HEK293 (cell line): ENCODE measurements around the gene SIRT1.

Experiments
- GLIS2 ChIP-seq: fragments of 450-650 bp; formaldehyde crosslinking; IDR thresholded peaks from 2 replicates; pipeline ENCODE4 v1.5.1; 2016; ENCODE audit warnings: missing biosample characterization, missing genetic modification characterization
- KLF17 ChIP-seq: fragments of 450-650 bp; formaldehyde crosslinking; IDR thresholded peaks from 2 replicates; pipeline ENCODE4 v1.5.1; 2016; ENCODE audit warnings: missing biosample characterization, missing genetic modification characterization
- KLF8 ChIP-seq: fragments of 450-650 bp; formaldehyde crosslinking; IDR thresholded peaks from 2 replicates; pipeline ENCODE4 v1.5.1; 2016; ENCODE audit warnings: missing biosample characterization, missing genetic modification characterization
- OSR2 ChIP-seq: fragments of 450-650 bp; formaldehyde crosslinking; IDR thresholded peaks from 2 replicates; pipeline ENCODE4 v1.5.1; 2016; ENCODE audit warnings: missing biosample characterization, missing genetic modification characterization
- PATZ1 ChIP-seq: fragments of 450-650 bp; formaldehyde crosslinking; IDR thresholded peaks from 2 replicates; pipeline ENCODE4 v1.5.1; 2016; ENCODE audit warnings: missing biosample characterization, missing genetic modification characterization
- TCF7L2 ChIP-seq: IDR thresholded peaks from 2 replicates; pipeline ENCODE4 v1.6.1; 2011; ENCODE audit warnings: low read depth, mild to moderate bottlenecking, inconsistent platforms, low read length, moderate library complexity, borderline replicate concordance
- ZBTB48 ChIP-seq: fragments of 450-650 bp; formaldehyde crosslinking; IDR thresholded peaks from 2 replicates; pipeline ENCODE4 v1.5.1; 2016; ENCODE audit warnings: missing biosample characterization, missing genetic modification characterization
- ZBTB7A ChIP-seq: fragments of 450-650 bp; formaldehyde crosslinking; IDR thresholded peaks from 2 replicates; pipeline ENCODE4 v1.5.1; 2016; ENCODE audit warnings: low read depth, missing biosample characterization, missing genetic modification characterization
- ZBTB8A ChIP-seq: fragments of 450-650 bp; formaldehyde crosslinking; IDR thresholded peaks from 2 replicates; pipeline ENCODE4 v1.5.1; 2016; ENCODE audit warnings: missing biosample characterization, missing genetic modification characterization
- ZFP3 ChIP-seq: fragments of 450-650 bp; formaldehyde crosslinking; IDR thresholded peaks from 2 replicates; pipeline ENCODE4 v1.5.1; 2016; ENCODE audit warnings: low read depth, missing biosample characterization, missing genetic modification characterization
- ZFP37 ChIP-seq: fragments of 450-650 bp; formaldehyde crosslinking; IDR thresholded peaks from 2 replicates; pipeline ENCODE4 v1.5.1; 2016; ENCODE audit warnings: missing biosample characterization, missing genetic modification characterization
- ZNF114 ChIP-seq: fragments of 450-650 bp; formaldehyde crosslinking; IDR thresholded peaks from 2 replicates; pipeline ENCODE4 v1.5.0; 2017; ENCODE audit warnings: missing biosample characterization, missing genetic modification characterization
- ZNF121 ChIP-seq: fragments of 450-650 bp; formaldehyde crosslinking; IDR thresholded peaks from 2 replicates; pipeline ENCODE4 v1.5.1; 2016; ENCODE audit warnings: missing biosample characterization, missing genetic modification characterization
- ZNF155 ChIP-seq: fragments of 450-650 bp; formaldehyde crosslinking; IDR thresholded peaks from 2 replicates; pipeline ENCODE4 v1.5.1; 2016; ENCODE audit warnings: missing biosample characterization, missing genetic modification characterization
- ZNF157 ChIP-seq: fragments of 450-650 bp; formaldehyde crosslinking; IDR thresholded peaks from 2 replicates; pipeline ENCODE4 v1.5.1; 2016; ENCODE audit warnings: missing biosample characterization, missing genetic modification characterization
- ZNF169 ChIP-seq: fragments of 450-650 bp; formaldehyde crosslinking; IDR thresholded peaks from 2 replicates; pipeline ENCODE4 v1.5.1; 2016; ENCODE audit warnings: missing biosample characterization, missing genetic modification characterization
- ZNF335 ChIP-seq: fragments of 450-650 bp; formaldehyde crosslinking; conservative IDR thresholded peaks from 2 replicates; pipeline ENCODE4 v1.5.1; 2016; ENCODE audit warnings: missing biosample characterization, missing genetic modification characterization
- ZNF394 ChIP-seq: fragments of 450-650 bp; formaldehyde crosslinking; IDR thresholded peaks from 2 replicates; pipeline ENCODE4 v1.5.1; 2016; ENCODE audit warnings: missing biosample characterization, missing genetic modification characterization, mild to moderate bottlenecking, moderate library complexity, borderline replicate concordance
- ZNF521 ChIP-seq: fragments of 450-650 bp; formaldehyde crosslinking; IDR thresholded peaks from 2 replicates; pipeline ENCODE4 v1.5.1; 2017; ENCODE audit warnings: missing biosample characterization, mild to moderate bottlenecking, missing genetic modification characterization
- ZNF580 ChIP-seq: fragments of 450-650 bp; formaldehyde crosslinking; IDR thresholded peaks from 2 replicates; pipeline ENCODE4 v1.5.1; 2016; ENCODE audit warnings: missing biosample characterization, missing genetic modification characterization
- ZNF623 ChIP-seq: fragments of 450-650 bp; formaldehyde crosslinking; IDR thresholded peaks from 2 replicates; pipeline ENCODE4 v1.5.1; 2016; ENCODE audit warnings: missing biosample characterization, missing genetic modification characterization
- ZNF660 ChIP-seq: fragments of 450-650 bp; IDR thresholded peaks from 2 replicates; pipeline ENCODE4 v1.5.1; 2018; ENCODE audit warnings: missing biosample characterization, mild to moderate bottlenecking, missing genetic modification characterization
- ZNF76 ChIP-seq: fragments of 450-650 bp; formaldehyde crosslinking; IDR thresholded peaks from 2 replicates; pipeline ENCODE4; 2016; ENCODE audit warnings: low read depth, missing biosample characterization, missing genetic modification characterization, borderline replicate concordance
- ZNF792 ChIP-seq: fragments of 450-650 bp; formaldehyde crosslinking; IDR thresholded peaks from 2 replicates; pipeline ENCODE4 v1.5.1; 2016; ENCODE audit warnings: missing biosample characterization, missing genetic modification characterization
- TF ChIP-seq, protein P1 (sequence below): fragments of 450-650 bp; formaldehyde crosslinking; IDR thresholded peaks from 2 replicates; pipeline ENCODE4 v1.5.1; 2016; ENCODE audit warnings: missing biosample characterization, missing genetic modification characterization, low read depth
- TF ChIP-seq, protein P2 (sequence below): fragments of 450-650 bp; formaldehyde crosslinking; IDR thresholded peaks from 2 replicates; pipeline ENCODE4 v1.5.1; 2016; ENCODE audit warnings: missing biosample characterization, missing genetic modification characterization, borderline replicate concordance
- TF ChIP-seq, protein P3 (sequence below): fragments of 450-650 bp; formaldehyde crosslinking; conservative IDR thresholded peaks from 2 replicates; pipeline ENCODE4 v1.5.1; 2016; ENCODE audit warnings: low read depth, missing biosample characterization, missing genetic modification characterization
- TF ChIP-seq, protein P4 (sequence below): fragments of 450-650 bp; formaldehyde crosslinking; IDR thresholded peaks from 2 replicates; pipeline ENCODE4 v1.5.1; 2017; ENCODE audit warnings: missing biosample characterization, missing genetic modification characterization

SIRT1 gene

DNA sequence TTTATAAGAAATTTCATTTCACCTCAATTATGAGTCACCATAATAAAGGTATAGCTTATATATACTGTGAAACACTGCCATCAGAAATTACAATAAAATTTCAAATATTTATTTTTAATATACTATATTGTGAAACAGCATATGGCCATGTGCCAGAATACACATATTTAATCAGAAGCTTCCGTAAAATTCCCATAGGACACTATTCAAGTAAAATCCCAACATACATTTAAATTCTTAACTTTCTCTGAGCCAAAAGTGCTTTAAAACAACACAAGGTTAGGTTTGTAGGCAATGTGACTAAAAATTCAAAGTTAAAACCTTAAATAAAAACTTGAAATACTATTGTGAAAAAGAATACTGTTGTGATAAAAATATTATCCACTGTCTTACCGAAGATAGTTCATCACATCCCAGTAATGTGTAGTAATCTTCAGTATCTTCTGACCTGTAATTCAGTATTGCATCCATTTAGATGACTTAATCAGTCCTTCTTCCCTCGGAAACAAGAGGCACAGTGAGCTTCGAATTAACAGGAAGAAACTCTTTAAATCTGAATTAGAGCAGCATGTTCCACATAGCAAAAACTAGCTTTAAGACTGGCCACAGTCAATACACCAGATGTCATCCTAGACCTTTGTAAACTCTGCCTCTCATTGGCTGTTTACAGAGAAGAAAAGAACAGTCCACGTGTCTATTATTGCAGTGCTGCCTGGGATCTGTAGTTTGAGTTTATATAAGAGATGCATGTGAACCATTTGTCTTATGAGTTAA, 46.7 kb upstream of the SIRT1 start, which contains the start of gene DNAJC12 (continued):
- TF ChIP-seq, protein P1, sequence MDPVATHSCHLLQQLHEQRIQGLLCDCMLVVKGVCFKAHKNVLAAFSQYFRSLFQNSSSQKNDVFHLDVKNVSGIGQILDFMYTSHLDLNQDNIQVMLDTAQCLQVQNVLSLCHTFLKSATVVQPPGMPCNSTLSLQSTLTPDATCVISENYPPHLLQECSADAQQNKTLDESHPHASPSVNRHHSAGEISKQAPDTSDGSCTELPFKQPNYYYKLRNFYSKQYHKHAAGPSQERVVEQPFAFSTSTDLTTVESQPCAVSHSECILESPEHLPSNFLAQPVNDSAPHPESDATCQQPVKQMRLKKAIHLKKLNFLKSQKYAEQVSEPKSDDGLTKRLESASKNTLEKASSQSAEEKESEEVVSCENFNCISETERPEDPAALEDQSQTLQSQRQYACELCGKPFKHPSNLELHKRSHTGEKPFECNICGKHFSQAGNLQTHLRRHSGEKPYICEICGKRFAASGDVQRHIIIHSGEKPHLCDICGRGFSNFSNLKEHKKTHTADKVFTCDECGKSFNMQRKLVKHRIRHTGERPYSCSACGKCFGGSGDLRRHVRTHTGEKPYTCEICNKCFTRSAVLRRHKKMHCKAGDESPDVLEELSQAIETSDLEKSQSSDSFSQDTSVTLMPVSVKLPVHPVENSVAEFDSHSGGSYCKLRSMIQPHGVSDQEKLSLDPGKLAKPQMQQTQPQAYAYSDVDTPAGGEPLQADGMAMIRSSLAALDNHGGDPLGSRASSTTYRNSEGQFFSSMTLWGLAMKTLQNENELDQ (tag by site-specific recombination), result no peak
- TF ChIP-seq, protein P2, sequence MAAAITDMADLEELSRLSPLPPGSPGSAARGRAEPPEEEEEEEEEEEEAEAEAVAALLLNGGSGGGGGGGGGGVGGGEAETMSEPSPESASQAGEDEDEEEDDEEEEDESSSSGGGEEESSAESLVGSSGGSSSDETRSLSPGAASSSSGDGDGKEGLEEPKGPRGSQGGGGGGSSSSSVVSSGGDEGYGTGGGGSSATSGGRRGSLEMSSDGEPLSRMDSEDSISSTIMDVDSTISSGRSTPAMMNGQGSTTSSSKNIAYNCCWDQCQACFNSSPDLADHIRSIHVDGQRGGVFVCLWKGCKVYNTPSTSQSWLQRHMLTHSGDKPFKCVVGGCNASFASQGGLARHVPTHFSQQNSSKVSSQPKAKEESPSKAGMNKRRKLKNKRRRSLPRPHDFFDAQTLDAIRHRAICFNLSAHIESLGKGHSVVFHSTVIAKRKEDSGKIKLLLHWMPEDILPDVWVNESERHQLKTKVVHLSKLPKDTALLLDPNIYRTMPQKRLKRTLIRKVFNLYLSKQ (tag by site-specific recombination), result no peak
- TF ChIP-seq ZNF335 (peak; percentile 52), ZBTB7A (tag by site-specific recombination) (no peak), ZFP37 (tag by site-specific recombination) (no peak), ZNF121 (tag by site-specific recombination) (no peak), ZBTB48 (tag by site-specific recombination) (no peak), ZNF792 (no peak), ZNF157 (tag by site-specific recombination) (no peak), ZNF76 (tag by site-specific recombination) (no peak), ZNF580 (tag by site-specific recombination) (no peak), ZBTB8A (no peak), ZFP3 (tag by site-specific recombination) (no peak), TCF7L2 (0 out of 2 replicates have a peak, but pooled peaks have one; percentile 8), ZNF155 (tag by site-specific recombination) (no peak), PATZ1 (tag by site-specific recombination) (no peak), GLIS2 (tag by site-specific recombination) (no peak), ZNF521 (no peak), ZNF623 (tag by site-specific recombination) (no peak), ZNF660 (no peak), ZNF169 (tag by site-specific recombination) (no peak), KLF17 (tag by site-specific recombination) (no peak), ZNF394 (peak; percentile 11; the same call in 1 of the 2 replicates), KLF8 (tag by site-specific recombination) (no peak), ZNF114 (tag by site-specific recombination) (no peak), OSR2 (tag by site-specific recombination) (no peak)
- TF ChIP-seq, protein P3, sequence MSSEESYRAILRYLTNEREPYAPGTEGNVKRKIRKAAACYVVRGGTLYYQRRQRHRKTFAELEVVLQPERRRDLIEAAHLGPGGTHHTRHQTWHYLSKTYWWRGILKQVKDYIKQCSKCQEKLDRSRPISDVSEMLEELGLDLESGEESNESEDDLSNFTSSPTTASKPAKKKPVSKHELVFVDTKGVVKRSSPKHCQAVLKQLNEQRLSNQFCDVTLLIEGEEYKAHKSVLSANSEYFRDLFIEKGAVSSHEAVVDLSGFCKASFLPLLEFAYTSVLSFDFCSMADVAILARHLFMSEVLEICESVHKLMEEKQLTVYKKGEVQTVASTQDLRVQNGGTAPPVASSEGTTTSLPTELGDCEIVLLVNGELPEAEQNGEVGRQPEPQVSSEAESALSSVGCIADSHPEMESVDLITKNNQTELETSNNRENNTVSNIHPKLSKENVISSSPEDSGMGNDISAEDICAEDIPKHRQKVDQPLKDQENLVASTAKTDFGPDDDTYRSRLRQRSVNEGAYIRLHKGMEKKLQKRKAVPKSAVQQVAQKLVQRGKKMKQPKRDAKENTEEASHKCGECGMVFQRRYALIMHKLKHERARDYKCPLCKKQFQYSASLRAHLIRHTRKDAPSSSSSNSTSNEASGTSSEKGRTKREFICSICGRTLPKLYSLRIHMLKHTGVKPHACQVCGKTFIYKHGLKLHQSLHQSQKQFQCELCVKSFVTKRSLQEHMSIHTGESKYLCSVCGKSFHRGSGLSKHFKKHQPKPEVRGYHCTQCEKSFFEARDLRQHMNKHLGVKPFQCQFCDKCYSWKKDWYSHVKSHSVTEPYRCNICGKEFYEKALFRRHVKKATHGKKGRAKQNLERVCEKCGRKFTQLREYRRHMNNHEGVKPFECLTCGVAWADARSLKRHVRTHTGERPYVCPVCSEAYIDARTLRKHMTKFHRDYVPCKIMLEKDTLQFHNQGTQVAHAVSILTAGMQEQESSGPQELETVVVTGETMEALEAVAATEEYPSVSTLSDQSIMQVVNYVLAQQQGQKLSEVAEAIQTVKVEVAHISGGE (tag by site-specific recombination), result no peak
- TF ChIP-seq, protein P4, sequence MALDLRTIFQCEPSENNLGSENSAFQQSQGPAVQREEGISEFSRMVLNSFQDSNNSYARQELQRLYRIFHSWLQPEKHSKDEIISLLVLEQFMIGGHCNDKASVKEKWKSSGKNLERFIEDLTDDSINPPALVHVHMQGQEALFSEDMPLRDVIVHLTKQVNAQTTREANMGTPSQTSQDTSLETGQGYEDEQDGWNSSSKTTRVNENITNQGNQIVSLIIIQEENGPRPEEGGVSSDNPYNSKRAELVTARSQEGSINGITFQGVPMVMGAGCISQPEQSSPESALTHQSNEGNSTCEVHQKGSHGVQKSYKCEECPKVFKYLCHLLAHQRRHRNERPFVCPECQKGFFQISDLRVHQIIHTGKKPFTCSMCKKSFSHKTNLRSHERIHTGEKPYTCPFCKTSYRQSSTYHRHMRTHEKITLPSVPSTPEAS, result no peak
